HepG2 (cell line): Measurements from ENCODE around the gene TANGO2. TPM values are rescaled to one million over a fixed set of nuclear protein-coding genes. Genes with fewer than 3 reads are reported as not detected.

Experiments used
- ATAC-seq: fragments of 200-7000 bp; cut with Tn5 transposase; 3 replicates; pipeline ENCODE4 v1.9.1; 2020; ENCODE audit warnings: mild to moderate bottlenecking, moderate library complexity
- BruUV-seq: library from RNA; stranded (reverse); fragments of 400-500 nt; replicated peaks from 2 replicates; lab custom pipeline; 2021; lab: Mats Ljungman, UMichigan
- CTCF ChIA-PET: fragments of 300-600 bp; formaldehyde crosslinking; extraction: SDS; loops from one replicate; lab custom pipeline; 2021; ENCODE audit warnings: low total read pairs, inconsistent platforms, low intra/inter-chr PET ratio; lab: Yijun Ruan, JAX
- POLR2A ChIA-PET: fragments of 350-600 bp; sonication (Branson Sonifier 250); formaldehyde crosslinking; loops from one replicate; lab custom pipeline; 2020; ENCODE audit warnings: antibody characterized with exemption, inconsistent platforms; lab: Yijun Ruan, JAX
- DNase-seq: peaks from one replicate; pipeline ENCODE4 v3.0.0-alpha.2; 2015; ENCODE audit warnings: low spot score
- FAIRE-seq: peaks from 3 replicates; lab custom pipeline; 2011; peaks lifted over from hg19 to GRCh38; lab: Jason Lieb, UNC
- H2AFZ ChIP-seq: one replicate; pipeline ENCODE4 v1.6.1; 2011; ENCODE audit warnings: low read length, inconsistent platforms
- H3K27ac ChIP-seq: fragments of 300-600 bp; 3 replicates; pipeline ENCODE4 v1.8.0; 2011; ENCODE audit warnings: mixed run types, mild to moderate bottlenecking, mixed read lengths, low read length, inconsistent platforms; ENCODE audit not compliant: insufficient read depth; ENCODE audit errors: extremely low read length
- H3K27me3 ChIP-seq, 2 experiments: fragments of 200-600 bp in 1 of 2; 2 replicates in 1 of 2; 3 replicates in 1 of 2; pipeline versions ENCODE4 v1.6.0 to v1.8.0; 2011; ENCODE audit warnings: low read length in 2 of 2, mild to moderate bottlenecking in 2 of 2, moderate library complexity in 2 of 2, inconsistent platforms in 1 of 2; ENCODE audit not compliant: insufficient read depth in 2 of 2, control insufficient read depth in 1 of 2
- H3K36me3 ChIP-seq, 2 experiments: fragments of 200-600 bp in 1 of 2; replicated peaks in 1 of 2; 2 replicates in 1 of 2; 3 replicates in 1 of 2; pipeline versions ENCODE4 v1.5.1 to v1.8.0; 2011; ENCODE audit warnings: low read length in 2 of 2, inconsistent platforms in 1 of 2; ENCODE audit not compliant: insufficient read depth in 2 of 2, control insufficient read depth in 1 of 2
- H3K4me1 ChIP-seq: 2 replicates; pipeline ENCODE4 v1.5.1; 2012; ENCODE audit warnings: low read length, inconsistent platforms; ENCODE audit not compliant: insufficient read depth
- H3K4me2 ChIP-seq: 2 replicates; pipeline ENCODE4 v1.6.0; 2011; ENCODE audit warnings: low read depth, low read length, inconsistent platforms
- H3K4me3 ChIP-seq, 3 experiments: fragments of 200-600 bp in 1 of 3; sonication (generic), shearing (Covaris generic) in 1 of 3; replicated peaks in 1 of 3; 2 replicates each; pipeline ENCODE4 v1.5.1; 2011 to 2016; ENCODE audit warnings: low read length in 3 of 3, inconsistent platforms in 2 of 3, low read depth in 2 of 3, mild to moderate bottlenecking in 2 of 3, control low read depth in 1 of 3, mixed read lengths in 1 of 3; ENCODE audit not compliant: insufficient read depth in 1 of 3
- H3K79me2 ChIP-seq: one replicate; pipeline ENCODE4 v1.6.1; 2011; ENCODE audit warnings: low read length, inconsistent platforms; ENCODE audit not compliant: insufficient read depth
- H3K9ac ChIP-seq: 2 replicates; pipeline ENCODE4 v1.6.0; 2011; ENCODE audit warnings: mild to moderate bottlenecking, low read depth, low read length, inconsistent platforms; ENCODE audit not compliant: insufficient read depth
- H3K9me3 ChIP-seq: 2 replicates; pipeline ENCODE4 v1.5.1; 2012; ENCODE audit warnings: mild to moderate bottlenecking, low read length
- H4K20me1 ChIP-seq: 2 replicates; pipeline ENCODE4 v1.6.0; 2011; ENCODE audit warnings: inconsistent platforms, mild to moderate bottlenecking, low read length, moderate library complexity; ENCODE audit not compliant: insufficient read depth
- AHDC1 ChIP-seq: sonication (generic); formaldehyde crosslinking; IDR thresholded peaks from 2 replicates; pipeline ENCODE4 v1.5.1; 2020; ENCODE audit warnings: mild to moderate bottlenecking, missing genetic modification reagents, borderline replicate concordance
- MAFG ChIP-seq: sonication (generic); formaldehyde crosslinking; IDR thresholded peaks from 2 replicates; pipeline ENCODE4 v1.5.1; 2020; ENCODE audit warnings: mild to moderate bottlenecking, missing genetic modification reagents
- RFXANK ChIP-seq: IDR thresholded peaks from 2 replicates; pipeline ENCODE4 v1.6.1; 2016
- ZFAT ChIP-seq: sonication (generic); formaldehyde crosslinking; conservative IDR thresholded peaks from 2 replicates; pipeline ENCODE4 v1.8.1; 2023; ENCODE audit warnings: missing genetic modification reagents, inconsistent platforms
- ZMYM2 ChIP-seq: sonication (generic); formaldehyde crosslinking; IDR thresholded peaks from 2 replicates; pipeline ENCODE4 v1.8.0; 2022; ENCODE audit warnings: mild to moderate bottlenecking, missing genetic modification reagents
- ZNF3 ChIP-seq: IDR thresholded peaks from 2 replicates; pipeline ENCODE4 v1.7.0; 2017; ENCODE audit warnings: inconsistent platforms
- ZNF597 ChIP-seq: sonication (generic); formaldehyde crosslinking; IDR thresholded peaks from 2 replicates; pipeline ENCODE4 v1.5.0; 2020; ENCODE audit warnings: missing genetic modification reagents
- WGBS: methylation state at CpG from one replicate; pipeline ENCODE4 v1.1.6; 2017; ENCODE audit warnings: low lambda C conversion rate; 5-methylcytosine and 5-hydroxymethylcytosine counted together
- in situ Hi-C: cut with HindIII; loops from 2 replicates; pipeline ENCODE4 v1.10.0; 2017; ENCODE audit warnings: low pct_unique_long_range_greater_than_20kb; ENCODE audit not compliant: extremely low pct_ligation_motif_present
- intact Hi-C: fragments of 100-400 bp; cut with micrococcal nuclease; formaldehyde crosslinking; loops from one replicate; pipeline ENCODE4 v1.10.0; 2022; ENCODE audit not compliant: unreplicated experiment
- polyA plus RNA-seq, 8 experiments: library from polyadenylated mRNA; depleted of rRNA in 3 of 8; stranded (reverse) in 7 of 8; unstranded in 1 of 8; fragments of >200 nt; fragmentation: Illumina TruSeq in 4 of 8; extraction: Trizol in 4 of 8; gene quantifications; 2 replicates each; pipeline versions ENCODE4 v1.2.1 to v1.2.3, GENCODE V29; 2011 to 2016; ENCODE audit warnings: low read depth in 4 of 8, missing spikeins in 1 of 8, mixed read lengths in 1 of 8; ENCODE audit not compliant: insufficient read depth in 1 of 8
- total RNA-seq, 5 experiments: library from RNA; depleted of rRNA; stranded (reverse); fragments of >200 nt; fragmentation: Illumina TruSeq; extraction: Trizol; gene quantifications; 2 replicates each; pipeline ENCODE4 v1.2.3, GENCODE V29; 2016; ENCODE audit warnings: low read depth in 1 of 5

The TANGO2 gene
- total and polyA plus RNA-seq, 2 of the 13 experiments (the other 11 are each of a cell fraction or from before 2014, with no cell fraction given), result 12.9 to 14.8 TPM

DNA sequence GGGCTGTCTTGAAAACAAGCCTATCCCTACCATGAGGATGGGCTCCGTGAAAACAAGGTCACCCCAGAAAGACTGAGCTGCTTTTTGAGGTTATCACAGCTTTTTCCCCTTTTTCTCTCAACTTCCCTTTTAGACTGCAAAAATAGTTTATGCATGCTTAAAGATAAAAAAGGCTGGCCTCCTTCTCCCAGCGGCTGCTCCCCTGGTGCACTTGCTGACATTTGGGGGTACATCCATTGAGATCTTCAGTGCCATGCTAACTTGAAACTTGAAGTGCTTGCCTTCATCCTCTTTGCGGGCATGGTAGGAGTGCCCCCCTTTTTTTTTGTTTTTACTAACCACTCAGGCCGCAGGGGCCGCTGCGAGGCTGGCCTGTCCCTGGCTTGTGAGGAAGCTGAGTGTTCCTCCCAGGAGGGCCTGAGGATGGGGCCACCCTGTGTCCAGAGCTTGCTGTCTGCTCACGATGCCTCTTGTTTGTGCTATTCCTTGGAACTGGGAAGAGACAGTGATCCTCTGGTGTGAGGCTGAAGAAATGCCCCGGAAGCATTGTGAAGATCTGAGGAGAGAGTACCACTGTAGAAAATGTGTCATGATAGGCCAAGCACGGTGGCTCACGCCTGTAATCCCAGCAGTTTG is 2.2 kb downstream of the TANGO2 start:
- Histone ChIP-seq H3K9me3 (no peaks in the 10 kb centered on the region), H4K20me1 (no peaks in the 10 kb centered on the region), H3K9ac (no peak overlapping the region), H3K4me1 (peaks cover 32% of the 10 kb centered on the region), H3K27me3 (peaks cover 0 to 2% of the 10 kb centered on the region in 2 experiments; a peak in 1 of 5 replicates)
- intact Hi-C loops, result no loop called here
- 88% methylated on average over 10 of the region's 10 CpGs for WGBS
- ATAC-seq, result no peak
- POLR2A ChIA-PET, result no interaction called here
- no peak for FAIRE-seq
- TF ChIP-seq AHDC1 (no peak), ZNF3 (no peak), RFXANK (CRISPR knock-in tag) (no peak), ZMYM2 (CRISPR knock-in tag) (no peak), ZNF597 (CRISPR knock-in tag) (no peak), ZFAT (no peak), MAFG (CRISPR knock-in tag) (no peak)
- TF ChIP-seq, all 625 proteins: peak for 0
- CTCF ChIA-PET, result no interaction called here
- no peak overlapping the region for H2AFZ ChIP-seq
- H3K4me2 ChIP-seq, result no peak overlapping the region
- H3K27ac ChIP-seq, result no peak overlapping the region
- H3K4me3 ChIP-seq, result no peak overlapping the region
- BruUV-seq, result no TSS peak
- H3K36me3 ChIP-seq, result 0 out of 5 replicates have a peak, but pooled peaks cover 0 to 1% of the 10 kb centered on the region in 2 experiments
- H3K79me2 ChIP-seq, result peaks cover 12% of the 10 kb centered on the region
- in situ Hi-C loops, result no loop called here
- DNase-seq, result no peak
